Superior temporal gyrus (tissue), 1 donor: ENCODE measurements around the gene ALMS1.
A peak's percentile ranks its signal among the peaks of the same experiment; 100 is the strongest.
"Not testable (repeated sequence)": the region's sequence is repeated elsewhere in the genome, so short reads cannot be mapped to it uniquely, and the experiment has no call there.

Experiments used
- DNase-seq: peaks from one replicate; pipeline ENCODE4 v3.0.0-alpha.2; 2016; ENCODE audit errors: extremely low spot score

Gene ALMS1

DNA sequence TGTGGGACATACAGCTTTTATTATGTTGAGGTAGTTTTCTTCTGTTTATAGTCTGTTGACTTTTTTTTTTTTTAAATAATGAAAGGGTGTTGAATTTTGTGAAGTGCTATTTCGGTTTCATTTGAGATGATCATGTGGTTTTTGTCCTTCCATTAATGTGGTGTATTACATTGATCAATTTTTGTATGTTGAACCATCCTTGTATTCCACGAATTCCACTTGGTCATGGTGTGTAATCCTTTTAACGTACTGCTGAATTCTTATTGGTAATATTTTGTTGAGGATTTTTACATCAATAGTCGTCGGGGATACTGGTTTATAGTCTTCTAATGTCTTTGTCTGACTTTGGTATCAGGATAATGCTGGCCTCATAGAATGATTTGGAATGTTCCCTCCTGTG lies 18.8 kb downstream of the ALMS1 start:
- DNase-seq, result no peak

DNA sequence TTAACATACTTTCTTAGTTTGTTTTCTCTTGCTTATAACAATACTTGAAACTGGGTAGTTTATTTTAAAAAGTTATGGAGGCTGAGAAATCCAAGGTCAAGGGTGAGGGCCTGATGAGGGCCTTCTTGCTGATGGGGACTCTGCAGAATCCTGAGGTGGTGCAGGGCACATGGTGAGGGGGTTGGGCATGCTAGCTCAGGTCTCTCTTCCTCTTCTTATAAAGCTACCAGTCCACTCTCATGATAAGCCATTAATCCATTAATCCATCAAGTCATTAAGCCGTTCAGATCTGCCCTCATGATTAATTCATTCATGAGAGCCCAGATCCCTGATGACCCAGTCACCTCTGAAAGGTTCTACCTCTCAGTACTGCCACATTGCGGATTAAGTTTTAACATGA lies 21.4 kb downstream of the ALMS1 start:
- no peak for DNase-seq

DNA sequence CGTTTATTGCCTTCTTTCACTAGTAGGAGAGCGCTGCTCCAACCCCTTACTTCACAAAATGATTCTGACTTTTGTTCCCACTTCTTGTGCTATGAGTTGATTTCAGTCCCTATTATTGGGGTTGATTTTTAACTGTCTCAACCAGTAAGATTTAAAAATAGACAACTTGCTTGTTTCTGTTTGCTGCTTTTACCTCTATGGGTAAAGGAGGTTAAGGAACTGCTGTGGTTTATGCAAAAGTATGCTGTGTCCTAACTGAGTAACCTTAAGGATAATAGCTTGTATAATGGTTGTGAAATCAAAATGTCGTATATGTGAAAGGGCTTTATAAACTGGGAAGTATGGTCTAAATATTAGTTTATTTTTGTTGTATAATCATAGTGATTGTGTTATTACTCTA lies 22.6 kb downstream of the ALMS1 start:
- DNase-seq, result no peak

DNA sequence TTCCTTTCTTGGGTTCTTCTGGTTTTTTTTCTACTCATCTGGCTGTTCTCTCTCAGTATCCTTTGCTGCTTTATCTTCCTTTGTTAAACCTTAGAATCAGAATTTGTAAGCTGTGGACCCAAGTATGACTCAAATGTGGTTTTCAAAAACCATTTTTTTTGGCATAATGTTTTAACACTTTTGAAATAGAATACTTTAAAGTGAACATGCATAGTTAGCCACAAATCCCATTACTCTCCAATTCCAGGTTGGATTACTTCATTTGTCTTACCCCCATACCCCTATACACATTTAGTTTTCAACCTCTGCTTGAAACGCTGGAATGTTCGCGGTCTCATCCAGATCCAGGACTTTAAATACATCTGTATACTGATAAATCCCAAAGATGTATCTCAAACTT lies 29.1 kb downstream of the ALMS1 start:
- DNase-seq, result no peak

DNA sequence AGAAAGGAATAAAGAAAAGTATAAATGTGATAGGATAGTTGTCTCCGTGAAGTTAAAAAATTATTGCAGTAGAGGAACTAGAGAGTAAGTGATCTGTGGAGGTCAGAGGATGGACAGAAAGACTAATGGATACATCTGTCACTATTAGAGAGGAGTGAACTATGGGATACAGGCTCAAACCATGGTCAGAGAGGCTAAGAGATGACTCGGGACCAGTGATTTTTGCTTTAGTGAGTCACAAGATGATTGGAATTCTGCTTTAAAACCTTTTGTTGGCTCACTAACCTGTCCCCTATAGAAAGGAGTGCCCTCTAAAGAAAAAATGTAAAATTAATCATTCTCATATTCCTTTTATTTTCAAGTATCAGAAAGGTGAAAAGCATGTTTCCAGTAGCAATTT lies 30.3 kb downstream of the ALMS1 start:
- no peak for DNase-seq

DNA sequence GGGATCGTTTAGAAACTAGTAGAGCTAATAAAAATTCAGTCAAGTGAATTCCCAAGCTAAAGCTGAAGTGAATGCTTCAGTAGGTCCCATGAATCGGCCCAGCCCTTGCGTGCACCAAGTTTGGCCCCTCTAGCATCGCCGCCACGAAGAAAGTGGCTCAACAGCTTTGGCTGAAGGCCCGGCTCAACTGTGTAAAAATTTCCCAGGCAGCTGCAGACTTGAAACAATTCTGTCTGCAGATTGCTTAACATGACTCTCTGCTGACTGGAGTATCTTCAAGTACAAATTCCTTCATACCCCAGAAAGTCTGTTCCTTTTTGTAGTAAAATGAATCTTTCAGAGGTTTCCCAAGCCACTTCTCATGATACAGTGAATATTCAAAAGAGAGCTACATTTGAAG lies 32.7 kb downstream of the ALMS1 start:
- DNase-seq, result peak; percentile 70

DNA sequence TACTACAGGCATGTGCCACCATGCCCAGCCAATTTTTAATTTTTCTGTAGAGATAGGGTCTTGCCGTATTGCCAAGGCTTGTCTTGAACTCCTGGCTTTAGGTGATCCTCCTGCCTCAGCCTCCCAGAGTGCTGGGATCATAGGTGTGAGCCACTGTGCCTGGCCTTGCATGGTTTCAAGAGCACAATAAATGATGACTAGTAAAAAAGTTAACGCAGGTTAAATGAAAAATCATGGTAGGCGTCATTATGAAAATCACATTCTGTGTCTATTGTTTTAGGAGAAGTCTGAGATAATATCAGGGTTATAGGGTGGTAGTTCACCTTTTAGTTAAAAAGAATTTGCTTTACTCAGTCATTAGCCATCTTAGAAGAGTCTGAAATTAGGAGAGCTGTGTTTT lies 38.3 kb downstream of the ALMS1 start:
- DNase-seq, result no peak

DNA sequence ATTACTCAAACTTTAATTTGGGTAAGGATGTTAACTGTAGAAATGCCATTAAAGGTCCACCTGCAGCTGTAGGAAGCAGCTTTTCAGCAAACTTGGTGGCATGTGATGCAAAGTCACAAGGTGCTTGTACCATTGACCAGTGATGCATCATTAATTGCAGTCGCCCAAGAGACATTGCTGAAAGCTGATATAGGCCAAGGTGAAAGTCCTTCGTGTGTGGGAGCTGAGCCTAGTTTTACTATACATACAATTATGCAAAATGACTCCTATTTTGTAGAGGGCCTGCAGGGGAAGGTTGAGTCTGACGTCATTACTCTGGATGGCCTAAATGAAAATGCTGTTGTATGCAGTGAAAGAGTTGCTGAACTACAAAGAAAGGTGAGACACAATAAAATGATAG lies 40.5 kb downstream of the ALMS1 start:
- no peak for DNase-seq

DNA sequence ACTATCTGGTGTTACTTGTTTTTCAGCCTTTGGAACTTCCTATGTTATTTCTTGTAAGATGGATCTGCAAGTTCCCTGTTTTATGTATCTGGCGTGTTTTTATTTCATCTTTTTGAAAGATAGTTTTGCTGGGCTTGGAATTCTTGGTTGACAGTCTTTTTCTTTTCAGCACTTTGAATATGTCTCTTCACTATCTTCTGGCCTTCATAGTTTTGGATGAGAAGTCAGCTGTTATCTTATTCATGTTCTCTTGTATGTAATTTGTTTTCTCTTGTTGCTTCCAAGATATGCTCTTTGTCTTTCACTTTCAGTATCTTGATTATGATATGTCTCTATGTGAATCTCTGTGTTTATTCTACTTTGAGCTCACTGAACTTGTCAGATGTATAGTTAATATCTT lies 50.4 kb downstream of the ALMS1 start:
- DNase-seq, result no peak

DNA sequence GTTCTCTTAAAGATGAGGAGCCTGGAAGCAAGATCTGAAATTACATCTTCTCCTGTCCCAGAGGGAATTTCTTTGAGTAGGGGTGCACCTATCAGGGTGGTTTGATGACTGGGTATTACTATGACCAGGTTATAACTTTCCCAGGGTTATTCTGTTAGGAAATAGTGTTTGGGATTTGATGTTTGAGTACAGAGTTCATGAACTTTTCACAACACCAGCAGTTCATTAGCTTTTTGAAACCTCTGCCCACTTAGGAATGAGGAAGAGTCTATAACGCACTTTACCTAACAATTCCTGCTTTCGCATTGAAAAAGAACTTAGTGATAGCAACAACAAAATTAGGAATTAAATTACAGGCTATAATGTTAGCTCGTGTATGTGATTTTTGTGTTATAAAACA lies 58.6 kb downstream of the ALMS1 start:
- DNase-seq, result no peak

DNA sequence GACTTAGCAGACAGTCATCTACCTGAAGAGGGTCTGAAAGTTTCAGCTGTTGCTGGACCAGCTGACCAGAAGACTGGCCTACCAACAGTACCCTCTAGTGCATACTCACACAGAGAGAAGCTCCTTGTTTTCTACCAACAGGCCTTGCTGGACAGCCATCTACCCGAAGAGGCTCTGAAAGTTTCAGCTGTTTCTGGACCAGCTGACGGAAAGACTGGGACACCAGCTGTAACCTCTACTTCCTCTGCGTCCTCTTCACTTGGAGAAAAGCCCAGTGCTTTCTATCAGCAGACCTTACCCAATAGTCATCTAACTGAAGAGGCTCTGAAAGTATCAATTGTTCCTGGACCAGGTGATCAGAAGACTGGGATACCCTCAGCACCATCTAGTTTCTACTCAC lies 63.2 kb downstream of the ALMS1 start:
- no peak for DNase-seq

DNA sequence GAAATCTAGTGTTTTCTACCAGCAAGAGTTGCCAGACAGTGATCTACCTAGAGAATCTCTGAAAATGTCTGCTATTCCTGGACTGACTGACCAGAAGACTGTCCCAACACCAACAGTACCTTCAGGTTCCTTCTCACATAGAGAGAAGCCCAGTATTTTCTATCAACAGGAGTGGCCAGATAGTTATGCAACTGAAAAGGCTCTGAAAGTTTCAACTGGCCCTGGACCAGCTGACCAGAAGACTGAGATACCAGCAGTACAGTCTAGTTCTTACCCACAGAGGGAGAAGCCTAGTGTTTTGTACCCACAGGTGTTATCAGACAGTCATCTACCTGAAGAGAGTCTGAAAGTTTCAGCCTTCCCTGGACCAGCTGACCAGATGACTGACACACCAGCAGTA lies 63.8 kb downstream of the ALMS1 start:
- DNase-seq, result no peak

DNA sequence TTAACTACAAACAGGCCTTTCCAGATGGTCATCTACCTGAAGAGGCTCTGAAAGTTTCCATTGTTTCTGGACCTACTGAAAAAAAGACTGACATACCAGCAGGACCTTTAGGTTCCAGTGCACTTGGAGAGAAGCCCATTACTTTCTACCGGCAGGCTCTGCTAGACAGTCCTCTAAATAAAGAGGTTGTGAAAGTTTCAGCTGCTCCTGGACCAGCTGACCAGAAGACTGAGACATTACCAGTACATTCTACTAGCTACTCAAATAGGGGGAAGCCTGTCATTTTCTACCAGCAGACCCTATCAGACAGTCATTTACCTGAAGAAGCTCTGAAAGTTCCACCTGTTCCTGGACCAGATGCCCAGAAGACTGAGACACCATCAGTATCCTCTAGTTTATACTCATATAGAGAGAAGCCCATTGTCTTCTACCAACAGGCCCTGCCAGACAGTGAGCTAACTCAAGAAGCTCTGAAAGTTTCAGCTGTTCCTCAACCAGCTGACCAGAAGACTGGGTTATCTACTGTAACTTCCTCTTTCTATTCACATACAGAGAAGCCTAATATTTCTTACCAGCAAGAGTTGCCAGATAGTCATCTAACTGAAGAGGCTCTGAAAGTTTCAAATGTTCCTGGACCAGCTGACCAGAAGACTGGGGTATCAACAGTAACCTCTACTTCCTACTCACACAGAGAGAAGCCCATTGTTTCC lies 65.8 kb downstream of the ALMS1 start:
- DNase-seq, result no peak

DNA sequence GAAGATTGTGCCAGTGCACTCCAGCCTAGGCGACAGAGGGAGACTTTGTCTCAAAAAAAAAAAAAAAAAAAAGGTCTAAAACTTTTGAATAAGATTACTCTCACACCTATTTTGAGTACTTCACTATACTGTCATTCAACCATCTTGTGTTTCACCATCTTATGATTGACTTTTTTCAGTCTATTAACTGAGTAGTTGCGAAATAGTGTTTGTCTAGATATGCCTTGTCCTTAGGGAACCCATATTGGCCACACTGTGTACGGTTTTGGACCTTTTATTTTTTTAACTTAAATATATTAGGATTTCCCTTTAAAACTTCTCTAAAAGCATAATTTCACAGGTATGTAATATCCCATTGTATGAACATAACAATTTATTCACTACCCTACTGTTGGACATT lies 72.3 kb downstream of the ALMS1 start:
- DNase-seq, result no peak

DNA sequence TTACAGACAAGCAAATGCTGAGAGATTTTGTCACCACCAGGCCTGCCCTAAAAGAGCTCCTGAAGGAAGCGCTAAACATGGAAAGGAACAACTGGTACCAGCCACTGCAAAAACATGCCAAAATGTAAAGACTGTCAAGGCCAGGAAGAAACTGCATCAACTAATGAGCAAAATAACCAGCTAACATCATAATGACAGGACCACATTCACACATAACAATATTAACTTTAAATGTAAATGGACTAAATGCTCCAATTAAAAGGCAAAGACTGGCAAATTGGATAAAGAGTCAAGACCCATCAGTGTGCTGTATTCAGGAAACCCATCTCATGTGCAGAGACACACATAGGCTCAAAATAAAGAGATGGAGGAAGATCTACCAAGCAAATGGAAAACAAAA lies 76.8 kb downstream of the ALMS1 start:
- DNase-seq, result not testable (repeated sequence)

DNA sequence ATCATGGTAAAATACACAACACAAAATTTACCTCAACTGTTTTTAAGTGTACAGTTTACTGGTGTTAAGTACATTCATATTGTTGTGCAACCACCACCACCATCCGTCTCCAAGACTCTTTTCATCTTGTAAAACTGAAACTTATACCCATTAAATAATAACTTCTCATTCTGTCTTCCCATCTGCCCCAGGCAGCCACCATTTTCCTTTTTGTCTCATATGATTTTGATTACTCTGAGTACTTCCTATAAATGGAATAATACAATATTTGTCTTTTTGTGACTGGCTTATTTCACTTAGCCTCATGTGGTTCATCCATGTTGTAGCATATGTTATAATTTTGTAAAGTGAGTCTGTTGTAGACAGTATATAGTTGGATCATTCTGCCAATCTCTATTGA lies 82.7 kb downstream of the ALMS1 start:
- no peak for DNase-seq

DNA sequence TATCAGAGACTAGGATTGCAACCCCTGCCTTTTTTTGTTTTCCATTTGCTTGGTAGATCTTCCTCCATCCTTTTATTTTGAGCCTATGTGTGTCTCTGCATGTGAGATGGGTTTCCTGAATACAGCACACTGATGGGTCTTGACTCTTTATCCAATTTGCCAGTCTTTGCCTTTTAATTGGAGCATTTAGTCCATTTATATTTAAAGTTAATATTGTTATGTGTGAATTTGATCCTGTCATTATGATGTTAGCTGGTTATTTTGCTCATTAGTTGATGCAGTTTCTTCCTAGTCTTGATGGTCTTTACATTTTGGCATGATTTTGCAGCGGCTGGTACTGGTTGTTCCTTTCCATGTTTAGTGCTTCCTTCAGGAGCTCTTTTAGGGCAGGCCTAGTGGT lies 98.2 kb downstream of the ALMS1 start:
- not testable (repeated sequence) for DNase-seq

DNA sequence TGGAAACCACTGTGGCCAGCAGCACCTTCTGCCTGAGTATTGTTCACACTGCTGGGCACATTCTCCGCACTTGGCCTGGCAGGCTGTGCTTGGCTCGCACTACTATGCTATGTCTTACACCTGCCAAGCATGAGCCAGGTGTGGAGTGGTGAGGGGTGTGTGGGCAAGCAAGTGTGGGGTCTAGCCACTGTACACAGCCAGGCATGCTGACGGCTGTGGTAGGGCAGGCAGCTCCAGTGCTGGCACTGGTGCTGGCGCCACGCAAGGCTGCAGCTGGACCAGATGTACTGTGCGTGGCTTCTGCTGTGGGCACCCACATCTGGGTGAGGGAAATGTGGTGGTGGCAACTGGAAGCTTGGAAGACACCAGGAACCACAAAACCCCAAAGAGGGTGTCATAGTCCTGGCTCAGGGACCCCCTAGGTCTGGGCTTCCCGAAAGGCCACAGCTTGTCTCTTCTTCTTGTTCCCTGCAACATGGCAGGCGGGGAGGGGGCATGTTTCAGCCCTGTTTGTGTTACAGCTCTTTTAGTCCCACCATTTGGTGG lies 101.5 kb downstream of the ALMS1 start:
- DNase-seq, result no peak

DNA sequence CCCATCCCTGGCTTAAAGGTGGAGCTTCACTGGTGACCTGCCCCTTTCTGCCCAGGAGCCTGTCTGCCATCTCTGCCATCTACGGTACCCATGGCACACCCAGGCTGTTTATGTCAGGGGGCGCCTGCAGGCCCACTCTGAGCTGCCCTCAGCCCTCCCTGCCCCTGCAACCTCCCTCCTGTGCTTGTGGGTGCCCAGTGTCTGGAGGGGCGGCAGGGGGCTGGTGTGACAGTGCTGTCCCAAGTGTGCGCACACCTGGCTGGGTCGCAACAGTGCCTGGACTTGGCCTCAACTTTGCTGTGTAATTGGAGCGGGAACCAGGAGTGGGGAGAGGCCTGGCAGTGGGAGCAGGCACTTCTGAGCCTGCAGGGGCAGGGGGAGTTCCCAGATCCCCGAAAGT lies 102.4 kb downstream of the ALMS1 start:
- no peak for DNase-seq

DNA sequence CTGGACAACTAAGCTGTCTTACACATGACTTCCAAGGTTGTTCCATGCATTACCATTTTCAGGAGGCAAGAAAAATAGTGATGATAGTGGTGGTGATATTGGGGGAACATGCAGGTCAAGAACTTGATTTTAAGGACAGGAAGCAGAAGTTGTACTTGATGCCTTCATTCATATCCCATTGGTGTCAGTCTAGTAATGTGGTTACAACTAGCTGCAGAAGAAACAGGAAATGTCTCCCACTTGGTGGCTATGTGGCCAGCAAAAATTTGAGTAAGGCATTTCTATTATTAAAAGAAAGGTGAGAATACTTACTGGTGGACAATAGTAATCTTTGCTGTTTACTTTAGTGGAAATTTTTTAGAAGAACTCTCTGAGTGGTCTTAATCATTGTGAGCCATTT lies 103.4 kb downstream of the ALMS1 start:
- no peak for DNase-seq

DNA sequence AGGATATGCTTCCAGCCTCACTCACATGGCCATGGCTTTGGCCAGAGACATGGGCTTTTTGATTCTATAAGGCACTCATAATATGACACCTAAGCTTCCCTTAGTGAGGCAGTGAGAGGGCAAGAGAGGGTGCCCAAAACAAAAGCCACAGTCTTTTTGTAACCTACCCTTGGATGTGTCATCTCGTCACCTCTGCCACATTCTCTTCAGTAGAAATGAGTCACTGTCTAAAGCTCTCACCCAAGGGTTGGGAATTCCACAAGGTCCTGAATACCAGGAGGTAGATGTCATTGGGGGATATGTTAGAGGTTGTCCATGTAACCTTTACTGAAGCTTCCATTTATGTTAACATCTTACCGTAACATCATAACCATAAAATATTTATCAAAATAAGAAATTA lies 108.4 kb downstream of the ALMS1 start:
- no peak for DNase-seq

DNA sequence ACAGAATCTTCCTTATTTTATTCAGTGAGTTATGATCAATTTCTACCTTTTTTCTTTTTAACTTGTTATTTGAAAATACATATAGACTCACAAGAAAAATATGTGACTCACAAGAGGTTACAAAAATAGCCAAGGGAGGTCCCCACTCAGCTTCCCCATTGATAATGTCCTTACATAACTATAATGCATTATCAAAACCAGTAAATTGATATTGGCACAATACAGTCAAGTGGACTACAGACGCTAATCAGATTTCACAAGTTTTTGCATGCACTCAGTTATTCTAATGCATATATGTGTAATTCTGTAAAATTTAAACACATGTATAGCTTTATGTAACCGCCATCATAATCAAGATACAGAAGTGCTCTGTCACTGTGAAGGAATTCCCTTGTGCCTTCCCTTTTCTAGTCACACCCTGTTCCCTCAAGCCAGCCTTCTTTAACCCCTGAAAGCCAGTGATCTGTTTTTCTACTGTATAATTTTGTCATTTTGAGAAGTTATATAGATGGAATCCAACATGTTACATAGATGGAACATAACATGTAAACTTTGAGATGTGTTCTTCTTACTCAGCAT lies 118.4 kb downstream of the ALMS1 start:
- no peak for DNase-seq

DNA sequence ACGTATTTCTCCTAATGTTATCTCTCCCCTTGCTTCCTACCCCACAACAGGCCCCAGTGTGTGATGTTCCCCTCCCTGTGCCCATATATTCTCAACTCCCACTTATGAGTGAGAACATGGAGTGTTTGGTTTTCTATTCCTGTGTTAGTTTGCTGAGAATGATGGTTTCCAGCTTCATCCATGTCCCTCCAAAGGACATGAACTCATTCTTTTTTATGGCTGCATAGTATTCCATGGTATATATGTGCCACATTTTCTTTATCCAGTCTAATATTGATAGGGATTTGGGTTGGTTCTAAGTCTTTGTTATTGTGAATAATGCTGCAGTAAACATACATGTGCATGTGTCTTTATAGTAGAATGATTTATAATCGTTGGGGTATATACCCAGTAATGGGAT lies 119.2 kb downstream of the ALMS1 start:
- DNase-seq, result not testable (repeated sequence)

DNA sequence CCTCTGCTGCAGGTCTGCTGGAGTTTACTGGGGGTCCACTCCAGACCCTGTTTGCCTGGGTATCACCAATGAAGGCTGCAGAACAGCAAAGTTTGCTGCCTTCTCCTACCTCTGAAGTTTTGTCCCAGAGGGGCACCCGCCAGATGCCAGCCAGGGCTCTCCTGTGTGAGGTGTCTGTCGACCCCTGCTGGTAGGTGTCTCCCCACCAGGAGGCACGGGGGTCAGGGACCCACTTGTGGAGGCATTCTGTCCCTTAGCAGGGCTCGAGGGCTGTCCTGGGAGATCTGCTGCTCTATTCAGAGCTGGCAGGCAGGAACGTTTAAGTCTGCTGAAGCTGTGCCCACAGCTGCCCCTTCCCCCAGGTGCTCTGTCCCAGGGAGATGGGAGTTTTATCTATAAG lies 124.8 kb downstream of the ALMS1 start:
- DNase-seq, result not testable (repeated sequence)
